AG10803 (cell line): ENCODE results near the gene NGRN.
"Not testable (repeated sequence)": the region's sequence is repeated elsewhere in the genome, so short reads cannot be mapped to it uniquely, and the experiment has no call there.

Experiments
- DNase-seq: peaks from one replicate; pipeline ENCODE4 v3.0.0; 2010; ENCODE audit warnings: low read depth
- H3K4me3 ChIP-seq: 2 replicates; pipeline ENCODE4 v1.5.1; 2011; ENCODE audit warnings: mild to moderate bottlenecking, low read length, control low read depth
- TF ChIP-seq, protein P1 (sequence below): conservative IDR thresholded peaks from 2 replicates; pipeline ENCODE4 v1.5.1; 2011; ENCODE audit warnings: mild to moderate bottlenecking, low read length, control low read depth, inconsistent platforms

The NGRN gene

DNA sequence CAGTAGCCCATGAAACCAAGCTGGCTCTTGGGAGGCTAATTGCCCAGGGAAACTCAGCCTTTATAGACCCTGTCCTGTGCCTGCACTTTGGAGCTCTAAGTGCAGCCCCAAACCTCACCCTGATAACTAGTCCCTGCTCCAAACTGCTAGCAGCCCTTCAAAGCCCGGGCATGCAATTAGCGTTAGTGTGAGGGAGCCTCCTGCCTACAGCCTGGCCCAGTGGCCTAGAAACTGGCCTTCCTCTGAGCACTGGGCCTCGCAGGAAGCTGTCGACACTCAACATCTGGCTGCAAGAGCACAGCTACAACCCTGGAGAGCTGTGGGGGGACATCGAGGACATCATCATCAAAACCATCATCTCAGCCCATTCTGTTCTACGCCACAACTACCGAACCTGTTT, 7.7 kb upstream of the NGRN start:
- no peak overlapping the region for H3K4me3 ChIP-seq
- DNase-seq = no peak
- TF ChIP-seq, protein P1, sequence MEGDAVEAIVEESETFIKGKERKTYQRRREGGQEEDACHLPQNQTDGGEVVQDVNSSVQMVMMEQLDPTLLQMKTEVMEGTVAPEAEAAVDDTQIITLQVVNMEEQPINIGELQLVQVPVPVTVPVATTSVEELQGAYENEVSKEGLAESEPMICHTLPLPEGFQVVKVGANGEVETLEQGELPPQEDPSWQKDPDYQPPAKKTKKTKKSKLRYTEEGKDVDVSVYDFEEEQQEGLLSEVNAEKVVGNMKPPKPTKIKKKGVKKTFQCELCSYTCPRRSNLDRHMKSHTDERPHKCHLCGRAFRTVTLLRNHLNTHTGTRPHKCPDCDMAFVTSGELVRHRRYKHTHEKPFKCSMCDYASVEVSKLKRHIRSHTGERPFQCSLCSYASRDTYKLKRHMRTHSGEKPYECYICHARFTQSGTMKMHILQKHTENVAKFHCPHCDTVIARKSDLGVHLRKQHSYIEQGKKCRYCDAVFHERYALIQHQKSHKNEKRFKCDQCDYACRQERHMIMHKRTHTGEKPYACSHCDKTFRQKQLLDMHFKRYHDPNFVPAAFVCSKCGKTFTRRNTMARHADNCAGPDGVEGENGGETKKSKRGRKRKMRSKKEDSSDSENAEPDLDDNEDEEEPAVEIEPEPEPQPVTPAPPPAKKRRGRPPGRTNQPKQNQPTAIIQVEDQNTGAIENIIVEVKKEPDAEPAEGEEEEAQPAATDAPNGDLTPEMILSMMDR = no peak

DNA sequence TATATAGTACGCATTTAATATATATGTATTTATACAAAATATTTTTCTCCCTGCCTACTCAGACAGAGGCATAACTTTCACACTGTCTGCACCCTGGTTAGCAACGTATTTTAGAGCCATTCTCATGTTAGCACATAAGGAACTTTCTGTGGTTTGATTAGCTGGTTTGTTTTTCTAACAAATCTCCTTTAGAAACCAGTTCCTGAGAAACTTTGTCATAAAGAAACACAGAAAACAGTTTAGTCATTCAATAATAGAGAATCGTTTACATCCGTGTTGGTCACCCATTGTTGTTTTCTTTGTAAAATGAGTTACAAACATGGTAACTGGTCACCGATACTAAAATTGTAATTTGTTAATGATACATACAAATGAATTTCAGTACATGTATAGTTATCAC, 5.9 kb upstream of the NGRN start:
- TF ChIP-seq, protein P1 = no peak
- DNase-seq = no peak
- no peak overlapping the region for H3K4me3 ChIP-seq

DNA sequence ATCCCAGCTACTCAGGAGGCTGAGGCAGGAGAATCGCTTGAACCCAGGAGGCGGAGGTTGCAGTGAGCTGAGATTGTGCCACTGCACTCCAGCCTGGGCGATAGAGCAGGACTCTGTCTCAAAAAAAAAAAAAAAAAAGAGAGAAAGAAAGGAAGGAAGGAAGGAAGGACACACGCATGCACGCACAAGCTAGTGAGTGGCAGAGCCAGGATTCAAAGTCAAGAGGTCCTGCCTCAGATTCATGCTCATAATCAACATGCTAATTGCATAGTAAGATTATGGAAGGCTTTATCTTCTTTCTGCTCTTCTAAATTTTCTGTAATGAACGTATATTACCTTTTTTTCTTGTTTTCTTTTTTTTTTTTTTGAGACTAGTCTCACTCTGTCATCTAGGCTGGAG, 4.7 kb upstream of the NGRN start:
- not testable (repeated sequence) for DNase-seq, H3K4me3 ChIP-seq

DNA sequence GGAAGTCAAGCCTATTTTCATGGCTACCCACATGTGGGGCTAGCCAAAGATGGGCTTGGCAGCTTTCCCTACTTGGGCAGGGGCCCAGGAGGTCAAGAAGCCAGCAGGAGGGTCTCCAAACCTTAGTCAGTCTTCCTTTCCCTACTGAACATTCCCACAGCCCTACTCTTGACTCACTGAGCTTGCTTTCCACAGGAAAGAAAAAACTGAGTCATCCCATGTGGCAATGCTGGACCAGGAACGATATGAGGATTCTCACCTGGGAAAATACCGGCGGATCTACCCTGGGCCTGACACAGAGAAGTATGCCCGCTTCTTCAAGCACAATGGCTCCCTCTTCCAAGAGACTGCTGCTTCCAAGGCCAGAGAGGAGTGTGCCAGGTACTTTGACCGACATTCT, 3.7 kb upstream of the NGRN start:
- peak; percentile 22 for DNase-seq
- no peak overlapping the region for H3K4me3 ChIP-seq
- TF ChIP-seq, protein P1 = no peak

DNA sequence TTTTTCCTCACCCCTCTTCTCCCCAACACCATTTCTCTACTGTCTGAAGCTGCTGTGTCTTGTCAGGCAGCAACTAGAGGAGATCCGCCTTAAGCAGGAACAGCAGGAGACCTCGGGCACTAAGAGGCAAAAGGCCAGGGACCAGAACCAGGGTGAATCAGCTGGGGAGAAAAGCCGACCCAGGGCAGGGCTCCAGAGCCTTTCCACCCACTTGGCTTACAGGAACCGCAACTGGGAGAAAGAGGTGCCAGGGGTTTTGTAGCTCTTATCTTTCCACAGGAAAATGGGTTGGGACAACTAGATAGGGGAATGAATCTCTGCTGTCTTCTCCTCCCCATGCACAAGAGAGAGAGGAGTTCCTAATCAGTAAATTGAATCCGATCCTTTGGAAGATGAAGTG, 3.0 kb upstream of the NGRN start:
- no peak for DNase-seq
- TF ChIP-seq, protein P1 = no peak
- no peak overlapping the region for H3K4me3 ChIP-seq

DNA sequence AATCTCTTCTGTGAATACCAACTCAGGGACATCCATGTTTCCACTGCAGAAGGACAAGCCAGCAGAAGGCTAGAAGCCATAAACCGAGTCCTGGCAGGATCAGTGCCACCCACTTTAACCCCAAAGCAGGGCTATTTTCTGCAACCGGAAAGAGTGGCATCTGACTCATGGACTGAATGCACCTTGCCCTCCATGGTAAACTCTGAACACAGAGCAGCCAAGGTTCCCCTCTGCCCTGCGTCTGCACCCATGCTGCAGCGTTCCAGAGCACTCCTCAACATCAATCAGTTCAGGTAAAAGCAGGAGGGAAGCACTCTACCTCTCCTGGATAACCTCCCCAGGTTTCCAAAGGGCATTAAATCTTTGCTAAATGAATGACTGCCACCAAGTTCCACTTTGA, 801 bp upstream of the NGRN start:
- H3K4me3 ChIP-seq = peak overlapping the region; percentile 92
- no peak for DNase-seq
- TF ChIP-seq, protein P1 = no peak

DNA sequence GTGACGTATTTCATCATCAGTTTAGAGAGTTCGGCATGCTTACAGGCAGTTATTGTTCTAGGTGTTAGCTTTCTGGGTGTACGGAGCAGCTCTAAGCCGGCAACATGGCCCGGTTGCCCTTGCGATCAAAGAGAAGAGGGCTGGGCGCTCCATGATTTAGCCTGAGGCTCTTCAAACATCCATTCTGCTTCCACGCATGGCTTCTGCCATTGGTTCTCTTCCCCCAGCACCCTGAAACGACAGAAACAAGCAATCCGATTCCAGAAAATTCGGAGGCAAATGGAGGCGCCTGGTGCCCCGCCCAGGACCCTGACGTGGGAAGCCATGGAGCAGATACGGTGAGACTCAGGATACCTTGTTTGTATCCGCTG, 574 bp downstream of the NGRN start:
- DNase-seq = no peak
- TF ChIP-seq, protein P1 = no peak
- peak overlapping the region; percentile 92 for H3K4me3 ChIP-seq

DNA sequence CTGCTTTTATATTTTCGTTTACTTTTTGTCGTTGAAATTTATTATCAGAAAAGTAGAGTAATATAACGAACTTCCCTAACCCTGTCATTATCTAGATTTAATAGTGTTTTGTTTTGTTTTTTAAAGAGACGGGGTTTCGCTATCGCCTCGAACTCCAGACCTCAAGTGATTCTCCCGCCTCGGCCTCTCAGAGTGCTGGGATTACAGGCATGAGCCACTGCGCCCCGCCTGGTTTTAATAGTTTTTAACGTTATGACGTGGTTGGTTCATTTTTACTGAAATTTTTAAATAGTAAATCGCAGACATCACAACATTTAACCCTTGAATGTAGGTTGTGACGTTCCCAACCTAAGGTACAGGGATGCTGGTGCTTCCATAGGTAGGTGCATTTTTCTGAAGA, 1.0 kb downstream of the NGRN start:
- TF ChIP-seq, protein P1 = no peak
- peak; percentile 24 for DNase-seq
- peak overlapping the region; percentile 92 for H3K4me3 ChIP-seq
